HG02885 (cell line): ENCODE data around the gene PIGQ.

ENCODE experiments used
- ATAC-seq: cut with Tn5 transposase; IDR thresholded peaks from one replicate; pipeline ENCODE4 v1.9.1; 2021; ENCODE audit warnings: mild to moderate bottlenecking; ENCODE audit not compliant: unreplicated experiment, poor library complexity

Gene PIGQ

DNA sequence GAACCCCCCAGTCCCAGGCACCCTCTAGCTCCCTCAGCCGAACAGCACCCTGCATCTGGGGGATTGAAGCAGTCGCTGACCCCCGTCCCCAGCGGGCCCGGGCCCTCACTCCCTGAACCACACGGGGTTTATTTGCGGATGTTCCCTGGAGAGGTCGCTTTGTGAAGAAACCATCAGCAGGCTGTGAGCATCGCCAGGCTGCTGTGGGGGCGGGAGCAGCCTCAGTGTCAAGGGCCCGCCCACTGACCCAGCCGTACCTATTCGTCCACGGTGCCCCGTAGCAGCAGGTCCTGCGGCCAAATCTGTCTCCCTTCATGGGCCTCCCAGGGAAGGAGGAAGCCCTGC is 13.7 kb downstream of the PIGQ start:
- no peak for ATAC-seq

DNA sequence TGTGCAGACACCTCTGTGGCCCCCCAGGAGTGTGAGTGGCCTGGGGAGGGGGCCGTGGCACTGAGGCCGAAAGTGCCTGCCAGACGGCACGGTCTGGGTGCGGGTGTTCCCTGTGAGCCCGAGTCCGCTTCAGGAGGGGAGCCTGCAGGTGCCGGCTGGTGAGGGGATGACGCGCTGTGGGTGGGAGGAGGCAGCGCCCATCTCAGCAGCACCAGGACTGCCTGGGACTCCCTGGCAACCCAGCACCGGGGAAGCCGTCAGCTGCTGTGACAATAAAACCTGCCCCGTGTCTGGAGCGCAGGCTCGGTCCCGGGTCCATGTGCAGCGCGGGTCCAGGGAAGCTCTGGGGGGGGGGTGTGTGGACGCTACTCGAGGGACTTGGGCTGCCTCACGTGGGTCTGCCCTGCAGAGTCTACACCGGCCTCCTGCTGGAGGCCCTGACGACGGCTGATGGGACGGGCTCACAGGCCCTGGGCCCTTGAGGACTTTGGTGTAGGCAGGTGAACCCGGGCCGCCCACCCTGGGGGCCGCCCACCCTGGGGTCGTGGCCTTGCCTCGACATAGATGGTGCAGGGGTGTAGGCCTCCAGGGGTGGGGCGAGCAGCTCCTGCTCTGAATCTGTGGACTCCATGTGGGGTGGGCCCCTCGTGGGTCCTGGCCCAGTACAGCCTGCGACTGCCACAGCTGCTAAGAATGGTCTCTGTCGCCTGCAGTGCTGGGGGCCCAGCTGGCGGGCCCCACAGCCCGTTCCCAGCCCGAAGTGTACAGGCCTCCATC is 14.2 kb downstream of the PIGQ start:
- ATAC-seq, result no peak

GRCh38 chr16:585351-585750 is 15.6 kb downstream of the PIGQ start:
- ATAC-seq, result no peak

GRCh38 chr16:586047-586644 is 16.4 kb downstream of the PIGQ start:
- no peak for ATAC-seq

- ATAC-seq, result no peak
These were observed 17.1 kb downstream of the PIGQ start for GRCh38 chr16:586645-587590.

- peak; percentile 11 for ATAC-seq
These were observed 18.8 kb downstream of the PIGQ start for GRCh38 chr16:588639-588888.

DNA sequence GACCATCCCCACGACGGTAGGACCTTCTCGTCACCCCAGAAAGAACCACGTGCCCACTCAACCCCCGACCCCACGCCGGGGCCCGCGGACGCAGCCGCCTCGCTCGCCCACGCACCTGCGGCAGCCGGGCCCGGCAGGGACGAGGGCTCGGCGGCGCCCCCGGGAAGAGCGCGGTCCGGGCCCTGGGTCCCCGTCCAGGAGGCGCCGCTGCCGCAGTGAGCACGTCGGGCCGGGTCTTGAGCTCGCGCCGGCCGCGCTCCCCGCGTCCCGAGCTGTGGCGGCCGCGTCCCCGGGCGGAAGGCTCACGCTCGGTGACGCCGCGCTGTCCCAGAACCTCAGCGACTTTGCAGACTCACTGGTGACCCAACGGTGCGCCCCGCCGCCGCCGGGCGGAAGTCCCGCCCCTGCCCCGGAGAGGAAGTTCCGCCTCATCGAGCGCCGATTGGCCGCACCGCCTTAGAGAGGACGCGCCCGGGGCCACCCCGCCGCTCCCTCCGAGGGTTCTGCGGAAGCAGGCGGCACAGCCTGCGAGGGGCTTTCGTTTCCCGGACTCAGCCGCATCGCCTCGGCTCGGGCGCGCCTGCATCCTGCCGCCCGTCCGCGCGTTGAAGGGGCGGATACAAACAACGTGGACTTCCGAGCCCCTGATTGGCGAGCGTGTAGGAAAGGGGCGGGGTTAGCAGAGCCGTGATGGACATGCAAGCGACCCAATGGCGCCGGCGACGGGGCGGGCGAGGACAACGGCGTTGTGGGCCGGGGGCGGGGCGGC is 19.3 kb downstream of the PIGQ start:
- ATAC-seq, result peak; percentile 76

- ATAC-seq, result peak; percentile 78
These were observed 20.0 kb downstream of the PIGQ start, which contains the start of gene RAB40C for GRCh38 chr16:589658-590187. Gene RAB40C (plus strand): TSS chr16:590066. CDS start chr16:590292, 226 bp downstream.

DNA sequence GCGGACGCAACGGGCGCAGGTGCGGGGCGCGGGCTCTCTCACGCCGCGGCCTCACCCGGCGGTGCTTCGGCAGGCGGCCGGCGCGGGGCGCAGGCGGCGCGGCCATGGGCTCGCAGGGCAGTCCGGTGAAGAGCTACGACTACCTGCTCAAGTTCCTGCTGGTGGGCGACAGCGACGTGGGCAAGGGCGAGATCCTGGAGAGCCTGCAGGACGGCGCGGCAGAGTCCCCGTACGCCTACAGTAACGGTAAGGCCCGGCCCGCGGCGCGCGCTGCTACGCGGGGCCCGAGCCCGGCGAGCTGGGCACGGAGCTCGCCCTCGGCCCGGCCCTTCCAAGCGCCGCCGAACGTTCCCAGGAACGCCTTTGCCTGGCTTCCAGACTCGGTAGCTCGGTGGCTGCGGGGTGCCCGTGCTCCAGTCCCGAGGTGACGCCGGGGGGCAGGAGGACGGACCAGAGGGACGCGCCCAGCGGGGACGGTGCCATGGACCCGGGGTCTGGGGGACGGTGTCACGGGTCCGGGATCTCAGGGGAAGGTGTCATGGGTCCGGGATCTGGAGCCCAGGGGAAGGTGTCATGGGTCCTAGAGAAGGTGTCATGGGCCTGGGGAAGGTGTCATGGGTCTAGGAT is 20.5 kb downstream of the PIGQ start:
- ATAC-seq, result no peak

DNA sequence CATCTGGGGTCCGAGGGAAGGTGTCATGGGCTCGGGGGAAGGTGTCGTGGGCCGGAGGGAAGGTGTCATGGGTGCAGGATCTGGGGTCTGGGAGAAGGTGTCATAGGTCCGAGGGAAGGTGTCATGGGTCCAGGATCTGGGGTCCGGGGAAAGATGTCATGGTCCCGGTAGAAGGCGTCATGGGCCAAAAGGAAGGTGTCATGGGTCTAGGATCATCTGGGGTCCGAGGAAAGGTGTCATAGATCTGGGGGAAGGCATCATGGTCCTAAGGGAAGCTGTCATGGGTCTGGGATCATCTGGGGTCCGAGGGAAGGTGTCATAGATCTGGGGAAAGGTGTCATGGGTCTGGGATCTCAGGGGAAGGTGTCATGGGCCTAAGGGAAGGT is 21.0 kb downstream of the PIGQ start:
- ATAC-seq, result no peak

DNA sequence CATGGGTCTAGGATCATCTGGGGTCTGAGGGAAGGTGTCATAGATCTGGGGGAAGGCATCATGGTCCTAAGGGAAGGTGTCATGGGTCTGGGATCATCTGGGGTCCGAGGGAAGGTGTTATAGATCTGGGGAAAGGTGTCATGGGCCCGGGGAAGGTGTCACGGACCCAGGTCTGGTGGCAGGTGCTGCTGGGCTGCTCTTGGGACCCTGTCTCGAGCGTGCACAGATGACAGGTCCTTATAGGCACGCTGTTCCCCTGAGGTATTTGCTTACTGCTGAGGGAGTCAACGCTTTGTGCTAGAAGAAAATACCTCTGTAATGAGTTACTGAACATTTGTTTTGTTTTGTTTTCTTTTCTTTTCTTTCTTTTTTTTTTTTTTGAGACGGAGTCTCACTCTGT is 21.5 kb downstream of the PIGQ start:
- ATAC-seq, result no peak

DNA sequence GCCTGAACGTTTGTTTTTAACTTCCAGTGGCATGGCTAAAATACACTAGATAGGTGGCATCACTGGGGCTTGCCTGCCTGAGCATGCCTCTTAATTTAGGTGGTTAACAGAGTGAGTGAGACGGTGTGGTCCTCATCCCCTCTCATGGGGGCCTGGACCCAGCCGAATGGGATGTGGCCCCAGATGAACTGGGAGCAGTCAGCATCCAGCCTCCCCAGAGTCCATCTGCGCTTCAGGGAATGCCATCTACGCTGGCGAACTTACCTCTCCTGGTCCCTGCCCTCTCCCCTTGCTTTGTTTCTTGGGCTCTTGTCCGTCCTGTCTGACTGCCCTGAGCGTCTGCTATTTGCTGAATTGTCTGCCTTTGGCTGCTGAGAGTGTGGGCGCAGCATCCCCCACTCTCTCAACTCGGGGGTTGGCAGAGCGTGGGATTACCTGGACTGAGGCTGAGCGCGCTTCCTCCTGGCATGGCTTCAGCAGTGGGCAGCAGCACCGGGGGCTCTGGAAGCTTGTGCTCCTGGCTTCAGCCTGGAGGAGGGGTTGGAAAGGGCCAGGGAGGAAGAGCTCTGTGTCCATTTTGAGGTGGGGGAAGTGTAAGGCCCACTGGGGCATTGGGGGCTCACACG is 22.2 kb downstream of the PIGQ start:
- ATAC-seq, result no peak

GRCh38 chr16:592518-593306 is 22.9 kb downstream of the PIGQ start:
- ATAC-seq, result no peak

DNA sequence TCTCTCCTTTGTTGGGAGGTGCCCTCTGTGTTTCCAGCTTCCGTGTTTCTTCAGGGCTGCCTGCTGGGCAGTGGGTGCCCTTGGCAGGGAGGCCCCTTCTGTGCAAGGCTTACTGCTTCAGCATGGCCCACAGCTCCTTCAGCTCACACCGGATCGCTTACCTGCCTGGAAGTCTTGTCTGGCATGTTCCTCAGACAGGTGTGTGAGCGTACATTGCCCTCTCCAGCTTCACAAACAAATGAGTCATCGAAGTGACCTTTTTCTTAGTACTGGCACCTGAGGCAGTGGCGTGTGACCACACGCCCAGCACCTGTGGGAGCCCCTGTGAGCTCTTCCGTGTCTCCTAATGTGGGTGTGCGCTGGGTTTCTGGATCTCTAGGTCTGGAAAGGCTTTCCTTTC is 23.6 kb downstream of the PIGQ start:
- no peak for ATAC-seq

GRCh38 chr16:593807-594206 is 24.0 kb downstream of the PIGQ start:
- ATAC-seq, result no peak

GRCh38 chr16:595094-595528 is 25.3 kb downstream of the PIGQ start:
- no peak for ATAC-seq

DNA sequence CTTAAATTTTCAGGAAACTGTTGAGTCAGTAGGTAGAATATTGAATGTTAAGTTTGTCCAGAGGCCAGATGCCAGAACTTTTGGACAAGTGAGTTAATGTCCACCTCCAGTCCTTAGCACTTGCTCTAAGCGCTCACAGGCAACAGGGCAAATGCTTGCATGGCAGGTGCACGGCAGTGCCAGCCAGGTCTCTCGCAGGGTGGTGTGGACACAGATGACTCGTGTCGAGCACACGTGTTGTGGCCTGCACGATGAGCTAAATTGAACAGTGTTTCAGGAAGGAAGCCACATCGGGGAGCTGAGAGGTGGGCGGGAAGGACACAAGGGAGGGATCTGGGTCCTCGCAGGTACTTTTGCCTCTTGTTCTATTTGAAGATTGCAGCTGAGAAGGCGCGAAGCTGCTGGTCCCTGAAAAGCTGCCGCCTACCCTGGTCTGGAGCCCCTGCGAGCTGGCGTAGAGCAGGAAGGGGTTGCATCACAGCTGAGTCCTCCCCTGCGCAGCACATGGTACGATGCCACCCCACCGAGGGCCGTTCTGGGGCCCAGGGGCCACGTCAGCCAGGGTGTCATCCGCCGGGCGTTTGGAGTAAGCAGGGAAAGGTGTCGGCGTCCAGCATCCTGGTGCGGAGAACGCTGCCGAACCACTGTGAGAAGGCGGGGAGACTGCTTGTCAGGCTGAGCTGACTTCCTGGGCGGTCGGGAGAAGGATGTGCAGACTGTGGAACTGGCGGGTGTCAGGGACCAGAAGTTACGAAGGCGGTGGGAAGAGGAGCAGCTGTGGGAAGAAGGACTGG is 26.4 kb downstream of the PIGQ start:
- ATAC-seq, result no peak

- ATAC-seq, result no peak
These were observed 26.9 kb downstream of the PIGQ start for GRCh38 chr16:596736-597060.
